Spleen (tissue), 11 donors: ENCODE results near the gene MAEA. TPM values are rescaled to one million over a fixed set of nuclear protein-coding genes. Genes with fewer than 3 reads are reported as not detected.

Experiments used
- DNase-seq: peaks from one replicate; pipeline ENCODE4 v3.0.0-alpha.2; 2020
- H3K27ac ChIP-seq, 8 donors: fragments of 200-600 bp; sonication (generic) in 7 of 8; 1 replicate in 4 of 8; 2 replicates in 4 of 8; pipeline versions ENCODE4 v1.5.0 to v1.8.0; 2016 to 2021; ENCODE audit warnings: inconsistent platforms in 4 of 8, mild to moderate bottlenecking in 4 of 8, moderate library complexity in 1 of 8
- H3K27me3 ChIP-seq, 7 donors: fragments of 200-600 bp; sonication (generic) in 6 of 7; replicated peaks in 1 of 7; 1 replicate in 4 of 7; 2 replicates in 3 of 7; pipeline versions ENCODE4 v1.5.0 to v1.8.0; 2016 to 2021; ENCODE audit warnings: inconsistent platforms in 3 of 7, mild to moderate bottlenecking in 1 of 7
- H3K36me3 ChIP-seq, 6 donors: fragments of 200-600 bp; sonication (generic) in 5 of 6; 1 replicate in 4 of 6; 2 replicates in 2 of 6; pipeline versions ENCODE4 v1.5.0 to v1.8.0; 2016 to 2021; ENCODE audit warnings: inconsistent platforms in 2 of 6
- H3K4me1 ChIP-seq, 6 donors: fragments of 200-600 bp; sonication (generic) in 5 of 6; 1 replicate in 3 of 6; 2 replicates in 3 of 6; pipeline versions ENCODE4 v1.5.0 to v1.8.0; 2016 to 2021; ENCODE audit warnings: inconsistent platforms in 3 of 6
- H3K4me3 ChIP-seq, 8 donors: fragments of 200-600 bp; sonication (generic) in 7 of 8; 1 replicate in 4 of 8; 2 replicates in 4 of 8; pipeline versions ENCODE4 v1.5.0 to v1.8.0; 2016 to 2021; ENCODE audit warnings: inconsistent platforms in 4 of 8, mild to moderate bottlenecking in 4 of 8, moderate library complexity in 2 of 8
- H3K9me3 ChIP-seq, 8 donors: fragments of 200-600 bp; sonication (generic) in 7 of 8; 1 replicate in 4 of 8; 2 replicates in 4 of 8; pipeline versions ENCODE4 v1.5.0 to v1.8.0; 2016 to 2021; ENCODE audit warnings: inconsistent platforms in 4 of 8
- POLR2A ChIP-seq, 3 donors: fragments of 450-650 bp; IDR thresholded peaks; one replicate each; pipeline ENCODE4 v1.5.1; 2017; ENCODE audit warnings: antibody characterized with exemption in 3 of 3, mild to moderate bottlenecking in 1 of 3
- POLR2AphosphoS5 ChIP-seq, 3 donors: sonication (generic); formaldehyde crosslinking; IDR thresholded peaks; one replicate each; pipeline ENCODE4 v1.5.1; 2017; ENCODE audit warnings: antibody characterized with exemption in 3 of 3
- WGBS, 5 donors: extraction: QIAGEN DNeasy Blood & Tissue Kit in 3 of 5; methylation state at CpG; one replicate each; pipeline versions ENCODE4 v1.1.5 to v1.1.7; 2013 to 2018; 5-methylcytosine and 5-hydroxymethylcytosine counted together
- intact Hi-C: fragments of 100-400 bp; cut with DNase I; formaldehyde crosslinking; loops from one replicate; pipeline ENCODE4 v1.15.0; 2023; ENCODE audit warnings: low total_unique reads
- polyA plus RNA-seq, 3 donors: library from polyadenylated mRNA; stranded (reverse); fragments of 200-250 nt; gene quantifications; one replicate each; pipeline ENCODE4 v1.2.1, GENCODE V29; 2013
- total RNA-seq, 7 donors: library from RNA; depleted of rRNA in 3 of 7; stranded (reverse); fragments of >200 nt in 3 of 7; fragmentation: NEBNext Ultra II Directional in 4 of 7; extraction: Animal tissue kit (Norgen Biotek cat#: 25700) in 4 of 7; gene quantifications; one replicate each; pipeline versions ENCODE4 v1.1.0 to v1.2.1, GENCODE V29; 2016 to 2021
- TF ChIP-seq, protein P1 (sequence below), 11 experiments: fragments of 200-600 bp in 7 of 11; fragments of 450-650 bp in 4 of 11; sonication (generic) in 4 of 11; IDR thresholded peaks in 8 of 11; conservative IDR thresholded peaks in 3 of 11; 1 replicate in 7 of 11; 2 replicates in 4 of 11; pipeline versions ENCODE4 v1.4.0 to v1.8.0; 2016 to 2021; ENCODE audit warnings: antibody characterized with exemption in 11 of 11, inconsistent platforms in 4 of 11, mild to moderate bottlenecking in 1 of 11
- donor health status: healthy with polysubstance abuse.
- donor health status: DM: no; HTN: no; CAD: no; lungs with moderate emphysema.
- donor health status: DM: no; HTN: no; CAD: no.
- donor health status: Bipolar disorder and iron deficiency.
- donor health status: healthy.
- donor health status: DM: no; HTN: no; CAD: no.
- donor health status: DM: yes; HTN: yes; CAD: no.

MAEA gene
- total and polyA plus RNA-seq, 10 donors: 46.6 to 112 (median 80.1) TPM

GRCh38 chr4:1366371-1367229, 76.9 kb downstream of the MAEA start:
- no peaks in the 10 kb centered on the region for H3K4me1 ChIP-seq
- intact Hi-C loops: no loop called here
- no peak overlapping the region for H3K27ac ChIP-seq
- no peaks in the 10 kb centered on the region for H3K27me3 ChIP-seq
- WGBS, 5 donors: 92 to 97% (median 95%) methylated on average over 14 to 35 of the region's 35 CpGs
- peak; percentile 66 for DNase-seq
- no peak overlapping the region for H3K4me3 ChIP-seq
- H3K36me3 ChIP-seq: peaks cover 0 to 90% (median 19%) of the 10 kb centered on the region in 6 donors
- TF ChIP-seq POLR2AphosphoS5 (IDR thresholded peaks at IDR 0.05) (no peak), POLR2A (IDR thresholded peaks at IDR 0.05) (no peak)
- TF ChIP-seq, protein P1, sequence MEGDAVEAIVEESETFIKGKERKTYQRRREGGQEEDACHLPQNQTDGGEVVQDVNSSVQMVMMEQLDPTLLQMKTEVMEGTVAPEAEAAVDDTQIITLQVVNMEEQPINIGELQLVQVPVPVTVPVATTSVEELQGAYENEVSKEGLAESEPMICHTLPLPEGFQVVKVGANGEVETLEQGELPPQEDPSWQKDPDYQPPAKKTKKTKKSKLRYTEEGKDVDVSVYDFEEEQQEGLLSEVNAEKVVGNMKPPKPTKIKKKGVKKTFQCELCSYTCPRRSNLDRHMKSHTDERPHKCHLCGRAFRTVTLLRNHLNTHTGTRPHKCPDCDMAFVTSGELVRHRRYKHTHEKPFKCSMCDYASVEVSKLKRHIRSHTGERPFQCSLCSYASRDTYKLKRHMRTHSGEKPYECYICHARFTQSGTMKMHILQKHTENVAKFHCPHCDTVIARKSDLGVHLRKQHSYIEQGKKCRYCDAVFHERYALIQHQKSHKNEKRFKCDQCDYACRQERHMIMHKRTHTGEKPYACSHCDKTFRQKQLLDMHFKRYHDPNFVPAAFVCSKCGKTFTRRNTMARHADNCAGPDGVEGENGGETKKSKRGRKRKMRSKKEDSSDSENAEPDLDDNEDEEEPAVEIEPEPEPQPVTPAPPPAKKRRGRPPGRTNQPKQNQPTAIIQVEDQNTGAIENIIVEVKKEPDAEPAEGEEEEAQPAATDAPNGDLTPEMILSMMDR (IDR thresholded peaks at IDR 0.05 in 8 of 11, conservative IDR thresholded peaks at IDR 0.05 in 3 of 11): no peak
- no peaks in the 10 kb centered on the region for H3K9me3 ChIP-seq

DNA sequence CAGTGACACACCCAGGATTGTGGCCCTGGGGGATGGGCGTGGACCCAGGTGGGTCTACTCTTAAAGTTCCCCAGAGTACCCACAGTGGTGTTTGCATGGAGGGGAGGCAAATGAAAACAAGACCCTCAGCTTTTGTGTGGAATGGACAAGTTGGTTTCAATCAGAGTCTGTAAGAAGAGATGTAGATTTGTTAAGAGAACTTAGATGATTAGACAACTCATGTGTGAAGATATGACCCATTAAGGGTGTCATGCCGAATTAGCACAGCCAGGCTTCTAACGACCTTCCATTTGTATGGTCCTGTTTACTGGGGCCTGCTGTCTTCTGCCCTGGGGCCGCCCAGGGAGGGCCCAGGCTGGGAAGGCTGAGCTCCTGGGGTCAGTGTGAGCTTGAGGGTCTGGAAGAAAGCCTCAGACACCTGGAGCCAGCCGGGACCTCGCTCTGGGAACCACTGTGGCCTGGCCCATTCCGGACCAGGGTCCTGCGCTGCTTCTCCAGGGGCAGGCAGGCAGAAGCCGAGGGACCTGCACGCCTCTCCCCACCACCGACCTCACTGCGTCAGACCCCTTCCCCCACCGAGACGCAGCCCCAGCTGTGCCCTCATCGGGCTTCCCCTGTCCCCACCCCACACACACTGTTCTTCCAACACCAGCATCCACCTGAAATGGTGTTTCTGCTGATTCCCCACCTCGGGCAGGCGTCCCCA, 77.7 kb downstream of the MAEA start:
- Histone ChIP-seq H3K27ac (no peak overlapping the region), H3K36me3 (peaks cover 0 to 93% (median 23%) of the 10 kb centered on the region in 6 donors), H3K4me3 (no peak overlapping the region), H3K4me1 (no peaks in the 10 kb centered on the region), H3K27me3 (no peaks in the 10 kb centered on the region), H3K9me3 (no peaks in the 10 kb centered on the region)
- no peak for DNase-seq
- WGBS, 5 donors: 94 to 98% (median 96%) methylated on average over 17 of the region's 17 CpGs
- TF ChIP-seq POLR2AphosphoS5 (IDR thresholded peaks at IDR 0.05): no peak
- TF ChIP-seq, protein P1 (IDR thresholded peaks at IDR 0.05 in 8 of 11, conservative IDR thresholded peaks at IDR 0.05 in 3 of 11): no peak
- no peak for TF ChIP-seq POLR2A (IDR thresholded peaks at IDR 0.05)
- intact Hi-C loops: no loop called here

- Histone ChIP-seq H3K9me3 (no peaks in the 10 kb centered on the region), H3K4me3 (no peak overlapping the region), H3K4me1 (no peaks in the 10 kb centered on the region), H3K27ac (no peak overlapping the region), H3K27me3 (no peaks in the 10 kb centered on the region), H3K36me3 (peaks cover 0 to 93% (median 24%) of the 10 kb centered on the region in 6 donors)
- TF ChIP-seq, protein P1 (IDR thresholded peaks at IDR 0.05 in 8 of 11, conservative IDR thresholded peaks at IDR 0.05 in 3 of 11): no peak
- no peak for TF ChIP-seq POLR2AphosphoS5 (IDR thresholded peaks at IDR 0.05)
- TF ChIP-seq POLR2A (IDR thresholded peaks at IDR 0.05): no peak
- WGBS, 5 donors: 88 to 97% (median 92%) methylated on average over 6 to 10 of the region's 10 CpGs
- peak; percentile 54 for DNase-seq
- intact Hi-C loops: no loop called here
These were observed 78.2 kb downstream of the MAEA start for GRCh38 chr4:1367936-1368289.
